ENCODE measurements around the gene NRL. TPM values are rescaled to one million over a fixed set of nuclear protein-coding genes. Genes with fewer than 3 reads are reported as not detected.
A peak's percentile ranks its signal among the peaks of the same experiment; 100 is the strongest.

The NRL gene
- total RNA-seq, 1 experiment from 2014 or later: 1.4 TPM

- DNase-seq (ENCODE audit: low read depth in 1 of 2, low spot score in 2 of 2): no peak
- no peak overlapping the region for H3K4me3 ChIP-seq
- no peaks in the 10 kb centered on the region for H3K27me3 ChIP-seq (replicated peaks)
- no peaks in the 10 kb centered on the region; the same call in 1 of the 2 replicates for H3K9me3 ChIP-seq (replicated peaks)
- no peak overlapping the region for H3K27ac ChIP-seq
- peaks cover 45% of the 10 kb centered on the region for H3K36me3 ChIP-seq
- H3K4me1 ChIP-seq (replicated peaks): peaks cover 20% of the 10 kb centered on the region
These were observed 23.0 kb upstream of the NRL start for GRCh38 chr14:24137529-24138395.

- Histone ChIP-seq H3K36me3 (peaks cover 40% of the 10 kb centered on the region), H3K27me3 (replicated peaks) (no peaks in the 10 kb centered on the region), H3K9me3 (replicated peaks) (no peaks in the 10 kb centered on the region; the same call in 1 of the 2 replicates), H3K4me3 (peak overlapping the region; percentile 91), H3K4me1 (replicated peaks) (peaks cover 16% of the 10 kb centered on the region), H3K27ac (no peak overlapping the region; the same call in 1 of the 2 replicates)
- no peak for DNase-seq (ENCODE audit: low read depth in 1 of 2, low spot score in 2 of 2)
These were observed 22.2 kb upstream of the NRL start for GRCh38 chr14:24136684-24137528.

- Histone ChIP-seq H3K4me1 (replicated peaks) (peaks cover 13% of the 10 kb centered on the region), H3K27me3 (replicated peaks) (no peaks in the 10 kb centered on the region), H3K4me3 (peak within 1 kb of the TSS; percentile 91), H3K9me3 (replicated peaks) (no peaks in the 10 kb centered on the region; the same call in 1 of the 2 replicates), H3K36me3 (peaks cover 38% of the 10 kb centered on the region), H3K27ac (peak within 1 kb of the TSS; percentile 66)
- peak; percentile 77 to 91 for DNase-seq (ENCODE audit: low read depth in 1 of 2, low spot score in 2 of 2)
These were observed 21.3 kb upstream of the NRL start, which contains the start of gene PSME1 for GRCh38 chr14:24135834-24136683. Gene PSME1 (plus strand): TSS chr14:24136194. CDS start chr14:24136263, 69 bp downstream.

GRCh38 chr14:24135584-24135833, 20.8 kb upstream of the NRL start:
- Histone ChIP-seq H3K4me3 (peak overlapping the region; percentile 91), H3K27me3 (replicated peaks) (no peaks in the 10 kb centered on the region), H3K9me3 (replicated peaks) (no peaks in the 10 kb centered on the region; the same call in 1 of the 2 replicates), H3K4me1 (replicated peaks) (peaks cover 13% of the 10 kb centered on the region), H3K36me3 (peaks cover 38% of the 10 kb centered on the region), H3K27ac (no peak overlapping the region)
- DNase-seq (ENCODE audit: low read depth in 1 of 2, low spot score in 2 of 2): no peak

- no peaks in the 10 kb centered on the region; the same call in 1 of the 2 replicates for H3K9me3 ChIP-seq (replicated peaks)
- H3K27me3 ChIP-seq (replicated peaks): no peaks in the 10 kb centered on the region
- H3K4me3 ChIP-seq: no peak overlapping the region
- no peak overlapping the region for H3K27ac ChIP-seq
- H3K4me1 ChIP-seq (replicated peaks): peaks cover 13% of the 10 kb centered on the region
- DNase-seq (ENCODE audit: low read depth in 1 of 2, low spot score in 2 of 2): no peak
- H3K36me3 ChIP-seq: peaks cover 27% of the 10 kb centered on the region
These were observed 19.0 kb upstream of the NRL start for GRCh38 chr14:24133735-24134134.

- no peak overlapping the region for H3K4me3 ChIP-seq
- no peaks in the 10 kb centered on the region; the same call in 1 of the 2 replicates for H3K9me3 ChIP-seq (replicated peaks)
- H3K4me1 ChIP-seq (replicated peaks): peaks cover 13% of the 10 kb centered on the region
- peaks cover 20% of the 10 kb centered on the region for H3K36me3 ChIP-seq
- H3K27me3 ChIP-seq (replicated peaks): no peaks in the 10 kb centered on the region
- no peak for DNase-seq (ENCODE audit: low read depth in 1 of 2, low spot score in 2 of 2)
- no peak overlapping the region for H3K27ac ChIP-seq
These were observed 18.2 kb upstream of the NRL start for GRCh38 chr14:24132976-24133375.

- H3K9me3 ChIP-seq (replicated peaks): no peaks in the 10 kb centered on the region; the same call in 1 of the 2 replicates
- H3K27ac ChIP-seq: no peak overlapping the region
These were observed 17.4 kb upstream of the NRL start for GRCh38 chr14:24132061-24132685.

GRCh38 chr14:24131549-24131966, 16.8 kb upstream of the NRL start:
- Histone ChIP-seq H3K27ac (no peak overlapping the region), H3K4me3 (no peak overlapping the region), H3K27me3 (replicated peaks) (no peaks in the 10 kb centered on the region), H3K4me1 (replicated peaks) (peaks cover 7% of the 10 kb centered on the region), H3K9me3 (replicated peaks) (no peaks in the 10 kb centered on the region; the same call in 1 of the 2 replicates), H3K36me3 (peaks cover 5% of the 10 kb centered on the region)
- no peak for DNase-seq (ENCODE audit: low read depth in 1 of 2, low spot score in 2 of 2)

More at GRCh38 chr14:24132061-24132685, 17.4 kb upstream of the NRL start:
- DNase-seq (ENCODE audit: low read depth in 1 of 2, low spot score in 2 of 2): no peak
- Histone ChIP-seq H3K4me3 (no peak overlapping the region), H3K36me3 (peaks cover 12% of the 10 kb centered on the region), H3K27me3 (replicated peaks) (no peaks in the 10 kb centered on the region), H3K4me1 (replicated peaks) (peaks cover 13% of the 10 kb centered on the region)

- no peak overlapping the region for H3K4me3 ChIP-seq
- peaks cover 5% of the 10 kb centered on the region for H3K4me1 ChIP-seq (replicated peaks)
- H3K9me3 ChIP-seq (replicated peaks): no peaks in the 10 kb centered on the region
- H3K27me3 ChIP-seq (replicated peaks): no peaks in the 10 kb centered on the region
- no peak overlapping the region for H3K27ac ChIP-seq
- no peaks in the 10 kb centered on the region for H3K36me3 ChIP-seq
- no peak for DNase-seq (ENCODE audit: low read depth in 1 of 2, low spot score in 2 of 2)
These were observed 16.2 kb upstream of the NRL start for GRCh38 chr14:24130717-24131548.

GRCh38 chr14:24130380-24130716, 15.6 kb upstream of the NRL start, which contains the start of gene FITM1:
Gene FITM1 (plus strand): TSS chr14:24130659. CDS start chr14:24131564, 905 bp downstream.
- H3K4me3 ChIP-seq: no peak within 1 kb of the TSS
- no peak within 1 kb of the TSS for H3K27ac ChIP-seq
- DNase-seq (ENCODE audit: low read depth in 1 of 2, low spot score in 2 of 2): no peak

GRCh38 chr14:24129410-24129998, 14.8 kb upstream of the NRL start:
- Histone ChIP-seq H3K4me3 (no peak overlapping the region), H3K27ac (no peak overlapping the region), H3K9me3 (replicated peaks) (no peaks in the 10 kb centered on the region), H3K27me3 (replicated peaks) (no peaks in the 10 kb centered on the region), H3K36me3 (no peaks in the 10 kb centered on the region), H3K4me1 (replicated peaks) (no peaks in the 10 kb centered on the region)
- no peak for DNase-seq (ENCODE audit: low read depth in 1 of 2, low spot score in 2 of 2)

More at GRCh38 chr14:24130380-24130716, 15.6 kb upstream of the NRL start, which contains the start of gene FITM1:
- peaks cover 1% of the 10 kb centered on the region for H3K4me1 ChIP-seq (replicated peaks)
- H3K27me3 ChIP-seq (replicated peaks): no peaks in the 10 kb centered on the region
- no peaks in the 10 kb centered on the region for H3K36me3 ChIP-seq
- H3K9me3 ChIP-seq (replicated peaks): no peaks in the 10 kb centered on the region

GRCh38 chr14:24127673-24128072, 12.9 kb upstream of the NRL start:
- DNase-seq (ENCODE audit: low read depth in 1 of 2, low spot score in 2 of 2): no peak
- Histone ChIP-seq H3K4me3 (no peak overlapping the region), H3K9me3 (replicated peaks) (no peaks in the 10 kb centered on the region), H3K4me1 (replicated peaks) (no peaks in the 10 kb centered on the region), H3K27ac (no peak overlapping the region), H3K27me3 (replicated peaks) (no peaks in the 10 kb centered on the region), H3K36me3 (no peaks in the 10 kb centered on the region)
